Stimulated activated CD8-positive, alpha-beta memory T cell treated with anti-CD3 and anti-CD28 coated beads, Interleukin-4, amount 100 ng/mL, for 24 hours (primary cell): ENCODE results near the gene ABCA4.

Source experiments
- DNase-seq: peaks from one replicate; pipeline ENCODE4 v3.0.0-alpha.2; 2020; ENCODE audit warnings: low read depth

Gene ABCA4

DNA sequence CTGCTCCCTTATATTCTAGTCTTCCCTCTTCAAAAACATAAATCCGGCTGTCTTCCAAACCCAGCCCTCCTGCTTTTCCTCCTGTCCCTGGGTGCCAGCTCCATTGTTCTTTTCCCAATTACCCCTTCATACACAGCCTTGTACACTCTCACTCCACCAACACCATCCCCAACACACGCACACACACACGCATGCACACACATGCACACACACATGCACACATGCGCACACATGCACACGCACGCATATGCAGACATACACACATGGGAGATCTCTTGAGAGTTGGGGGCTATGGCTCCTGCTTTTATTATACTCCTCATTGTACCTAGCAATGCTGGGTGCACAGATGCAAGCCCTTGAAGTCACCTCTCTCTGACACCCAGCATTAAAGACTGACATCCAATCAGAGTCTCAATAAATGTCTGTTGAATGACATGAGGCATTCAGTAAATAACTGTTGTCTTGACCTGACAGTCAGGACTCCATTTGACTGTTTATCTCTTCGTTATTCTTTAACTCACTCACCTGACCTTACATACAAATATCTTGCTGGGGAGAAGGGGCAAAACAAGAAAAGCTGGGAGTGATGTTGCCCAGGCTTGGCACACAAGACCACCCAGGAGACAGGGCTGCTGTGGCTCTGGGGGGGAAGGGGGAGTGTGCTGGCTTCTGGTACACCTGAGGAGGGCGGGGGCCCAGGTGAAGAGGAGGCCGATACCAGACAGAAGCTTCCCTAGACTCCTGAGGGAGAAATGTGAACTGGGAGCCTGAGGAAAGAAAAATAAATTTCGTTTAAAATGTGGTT lies 16.0 kb downstream of the ABCA4 start:
- no peak for DNase-seq

DNA sequence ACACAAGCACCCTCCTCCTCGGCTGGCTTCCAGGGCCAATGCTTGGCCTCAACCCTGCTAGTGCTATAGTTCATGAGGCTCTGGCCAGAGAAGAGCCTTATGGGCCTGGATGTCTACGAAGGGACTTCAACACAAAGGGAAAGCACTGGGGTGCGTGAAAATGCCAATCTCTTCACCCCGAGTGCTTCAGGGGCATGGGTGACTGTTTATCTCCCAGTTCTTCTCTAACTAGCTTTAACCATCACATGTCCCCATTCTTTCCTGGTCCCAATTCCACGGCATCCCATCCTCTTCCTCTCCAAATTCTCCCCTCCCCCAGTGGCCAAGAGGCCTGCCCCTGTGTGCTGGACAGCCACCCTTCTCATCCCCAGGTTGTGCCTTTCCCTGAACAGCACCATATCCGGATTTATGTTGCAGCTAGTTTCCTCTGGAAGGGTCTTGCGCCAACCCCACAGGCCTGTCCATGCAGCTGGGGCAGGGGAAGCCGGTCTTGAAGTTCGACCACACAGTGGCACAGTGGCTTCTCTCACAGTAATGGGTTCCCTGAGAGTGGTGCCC lies 16.7 kb downstream of the ABCA4 start:
- no peak for DNase-seq

DNA sequence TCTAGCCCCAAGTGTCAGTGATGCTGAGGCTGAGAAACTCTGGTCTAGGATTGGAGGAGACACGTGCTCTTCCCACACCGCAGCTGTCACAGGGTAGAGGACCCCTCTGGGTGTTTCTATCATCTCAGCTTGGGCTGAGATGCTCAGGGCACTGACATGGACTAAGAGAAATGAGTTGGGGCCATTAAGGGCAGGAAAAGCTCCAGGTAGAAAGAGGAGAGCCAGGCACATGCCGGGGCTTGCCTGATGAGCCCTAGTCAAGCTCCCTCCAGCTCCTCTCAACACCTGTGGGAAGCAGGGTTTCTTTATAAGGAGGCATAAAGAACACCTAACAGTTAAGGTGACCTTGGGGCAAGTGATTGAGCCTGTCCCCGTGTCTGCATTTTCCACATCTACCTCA lies 17.3 kb downstream of the ABCA4 start:
- no peak for DNase-seq

DNA sequence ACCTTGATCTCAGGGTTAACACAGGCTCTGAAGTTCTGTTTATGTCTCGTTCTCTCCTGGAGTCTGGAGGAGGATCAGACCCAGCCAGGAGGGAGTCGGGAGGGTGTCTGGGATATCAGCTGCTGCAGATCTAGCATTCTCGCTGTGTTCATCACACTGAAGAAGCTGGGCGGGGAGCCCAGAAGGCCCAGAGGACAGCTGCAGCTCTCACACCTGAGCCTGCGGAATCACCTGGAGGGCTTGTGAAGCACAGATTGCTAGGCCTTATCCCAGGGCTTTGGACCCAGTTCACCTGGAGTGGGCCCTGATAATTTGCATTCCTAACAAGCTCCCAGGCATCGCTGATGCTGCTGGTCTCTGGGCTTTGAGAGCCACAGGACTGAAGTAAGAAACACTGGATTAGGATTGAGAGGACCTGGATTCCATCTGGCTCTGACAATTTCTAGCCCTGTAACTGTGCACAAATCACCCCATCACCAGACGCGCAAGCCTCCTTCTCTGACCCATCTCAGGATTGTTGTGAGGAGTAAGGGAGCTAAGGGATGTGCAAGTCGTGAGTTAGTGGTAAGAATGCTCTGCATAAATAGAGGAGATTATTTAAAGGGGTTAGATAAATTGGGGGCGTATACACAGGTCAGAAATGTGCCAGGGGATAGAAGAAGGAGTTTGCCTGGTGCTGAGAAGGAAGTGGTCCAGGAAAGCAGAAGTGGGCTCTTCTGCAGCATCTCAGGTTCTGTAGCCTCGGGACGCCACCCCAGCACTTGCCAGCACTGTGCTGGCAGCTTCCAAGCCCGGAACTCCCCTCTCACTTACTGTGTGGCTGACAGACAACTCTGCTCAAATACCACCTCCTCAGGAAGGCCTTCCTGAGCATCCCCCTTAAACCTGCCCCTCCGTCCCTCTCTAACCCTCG lies 19.1 kb downstream of the ABCA4 start:
- DNase-seq = no peak

DNA sequence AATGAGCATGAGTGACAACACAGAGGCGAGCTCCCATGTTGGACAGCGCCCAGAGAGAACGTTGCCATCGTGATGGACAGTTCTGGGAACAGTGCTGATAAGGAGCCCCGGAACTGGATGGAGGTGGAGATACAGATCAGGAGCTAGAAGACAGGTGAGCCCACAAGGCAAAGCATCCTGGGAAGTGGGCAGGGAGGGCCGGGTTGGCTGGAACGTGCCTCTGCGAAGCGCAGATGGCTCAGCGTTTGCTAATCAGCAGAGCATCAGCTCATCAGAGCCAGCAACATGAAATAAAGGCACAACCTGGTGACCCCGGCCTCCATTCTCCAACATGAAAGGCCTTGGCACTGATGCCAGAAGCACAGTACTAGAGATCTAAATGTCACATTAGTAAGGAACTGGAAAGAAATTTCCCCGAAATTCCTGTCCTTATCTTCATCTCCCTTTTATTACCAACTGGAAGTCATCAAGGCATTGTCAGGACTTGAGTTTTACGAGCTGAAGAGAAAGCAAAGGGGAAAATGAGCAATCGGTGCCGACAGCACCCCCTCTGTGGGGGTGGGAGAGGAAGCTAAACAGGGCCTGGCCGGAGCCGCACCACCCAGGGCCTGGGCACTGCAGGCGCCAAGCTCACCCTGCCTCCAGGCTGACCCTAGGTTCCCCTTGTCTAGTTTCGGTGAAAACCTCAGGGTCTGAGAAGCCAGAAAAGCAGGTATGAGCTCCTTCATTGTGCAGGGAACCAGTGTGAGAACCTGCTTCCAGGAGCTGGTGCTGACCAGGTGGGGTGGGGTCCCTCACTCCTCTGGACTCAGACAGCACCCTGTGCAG lies 19.9 kb downstream of the ABCA4 start:
- DNase-seq = no peak

DNA sequence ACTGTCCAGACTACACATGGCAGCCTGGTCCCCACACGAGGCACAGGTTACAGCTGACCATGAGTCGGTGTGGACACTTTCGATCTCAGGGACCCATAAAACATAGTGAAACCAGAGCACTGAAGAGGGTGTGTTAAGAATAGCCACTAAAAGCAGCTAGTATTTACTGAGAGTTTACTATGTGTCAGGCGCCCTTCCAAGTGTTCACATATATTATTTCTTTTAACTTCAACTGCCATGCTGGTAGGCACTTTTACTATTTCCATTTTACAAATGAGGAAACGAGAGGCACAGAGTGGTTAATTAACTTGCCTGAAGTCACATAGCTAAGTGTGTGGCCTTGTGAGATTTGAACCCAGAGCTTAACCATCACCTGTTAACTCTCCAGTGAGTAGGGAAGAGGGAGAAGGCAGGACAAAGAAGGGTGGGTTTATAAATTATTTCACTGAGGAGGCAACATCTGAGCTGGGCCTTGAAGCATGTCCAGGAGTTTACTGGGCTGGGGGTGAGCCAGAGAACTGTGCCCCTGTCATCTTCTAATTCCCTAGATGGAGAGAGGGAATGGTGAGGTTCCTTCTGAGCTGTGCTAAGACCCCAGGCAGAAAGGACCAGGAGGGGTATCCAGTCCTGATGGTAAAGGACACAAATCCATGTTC lies 20.7 kb downstream of the ABCA4 start:
- no peak for DNase-seq

DNA sequence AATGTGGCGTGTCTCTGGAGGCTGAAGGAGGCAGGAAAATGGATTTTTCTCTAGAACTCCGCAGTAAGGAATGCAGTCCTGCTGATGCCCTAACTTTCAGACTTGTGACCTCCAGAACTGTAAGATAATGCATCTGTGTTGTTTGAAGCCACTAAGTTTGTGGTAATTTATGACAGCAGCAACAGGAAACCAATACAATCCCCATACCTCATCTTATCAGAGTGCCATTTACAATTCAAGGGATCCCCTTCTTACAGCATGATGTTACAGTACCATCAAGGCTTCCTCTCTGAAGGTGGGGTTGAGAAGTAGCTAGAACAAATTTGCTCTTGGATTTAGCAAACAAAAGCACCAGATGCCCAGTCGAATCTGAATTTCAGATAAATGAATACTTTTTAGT lies 21.6 kb downstream of the ABCA4 start:
- no peak for DNase-seq

DNA sequence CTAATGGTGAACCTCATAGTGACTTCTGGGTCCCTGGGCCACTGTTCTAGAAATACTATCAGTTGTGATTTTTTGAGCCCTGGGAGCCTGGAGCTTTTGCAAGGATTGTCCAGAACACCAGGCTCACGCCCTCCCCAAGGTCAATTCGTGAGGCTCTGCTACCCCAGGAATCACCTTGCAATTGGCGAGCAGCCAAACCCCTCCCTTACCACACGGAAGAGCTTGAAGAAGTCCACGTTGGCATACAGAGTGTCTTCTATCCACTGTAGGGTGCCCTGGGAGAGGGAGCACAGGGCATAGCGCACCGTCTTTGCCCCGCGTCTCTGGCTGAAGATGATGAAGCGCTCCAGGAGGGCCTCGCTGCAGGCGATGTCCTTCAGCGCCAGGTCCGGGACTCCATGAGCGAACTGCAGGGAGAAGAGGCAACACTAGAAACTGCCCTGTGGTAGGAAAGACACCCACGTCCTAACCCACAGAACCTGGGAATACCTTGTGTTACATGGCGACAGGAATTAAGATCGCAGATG lies 22.3 kb downstream of the ABCA4 start:
- DNase-seq = no peak

DNA sequence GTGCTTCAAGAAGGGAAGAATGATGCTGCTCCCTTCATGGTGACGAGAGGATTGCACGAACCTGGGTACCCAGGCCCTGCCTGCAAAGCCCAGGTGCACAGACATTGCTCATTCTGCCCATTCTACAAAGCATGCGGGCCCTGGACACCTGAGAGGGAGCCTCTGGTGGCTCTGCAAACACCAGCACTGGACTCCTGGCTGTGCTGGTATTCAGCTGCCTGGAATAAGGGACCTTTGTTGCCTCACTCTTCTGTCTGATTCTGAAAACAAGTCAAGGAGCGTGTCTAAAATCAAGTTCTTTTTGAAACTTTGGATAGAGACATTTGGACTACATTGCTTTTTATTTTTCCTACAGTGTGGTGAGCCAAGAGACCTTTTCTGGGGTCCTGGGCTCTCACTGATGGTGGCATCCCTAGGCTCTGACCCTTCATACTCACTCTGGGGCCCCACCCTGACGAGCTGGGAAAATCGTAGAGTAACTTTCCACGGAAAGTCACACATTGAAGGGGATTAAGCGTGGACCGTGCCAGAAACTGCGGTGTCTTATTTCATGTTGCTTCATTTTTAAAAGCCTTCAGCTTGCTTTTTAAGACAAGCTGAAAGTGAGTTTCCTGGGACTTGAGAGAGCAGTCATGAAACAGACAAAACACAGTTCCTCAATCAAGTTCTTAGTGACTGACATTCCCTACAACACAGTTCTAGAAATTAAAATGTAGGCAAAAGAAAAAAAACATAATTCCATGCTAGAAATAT lies 24.0 kb downstream of the ABCA4 start:
- no peak for DNase-seq

DNA sequence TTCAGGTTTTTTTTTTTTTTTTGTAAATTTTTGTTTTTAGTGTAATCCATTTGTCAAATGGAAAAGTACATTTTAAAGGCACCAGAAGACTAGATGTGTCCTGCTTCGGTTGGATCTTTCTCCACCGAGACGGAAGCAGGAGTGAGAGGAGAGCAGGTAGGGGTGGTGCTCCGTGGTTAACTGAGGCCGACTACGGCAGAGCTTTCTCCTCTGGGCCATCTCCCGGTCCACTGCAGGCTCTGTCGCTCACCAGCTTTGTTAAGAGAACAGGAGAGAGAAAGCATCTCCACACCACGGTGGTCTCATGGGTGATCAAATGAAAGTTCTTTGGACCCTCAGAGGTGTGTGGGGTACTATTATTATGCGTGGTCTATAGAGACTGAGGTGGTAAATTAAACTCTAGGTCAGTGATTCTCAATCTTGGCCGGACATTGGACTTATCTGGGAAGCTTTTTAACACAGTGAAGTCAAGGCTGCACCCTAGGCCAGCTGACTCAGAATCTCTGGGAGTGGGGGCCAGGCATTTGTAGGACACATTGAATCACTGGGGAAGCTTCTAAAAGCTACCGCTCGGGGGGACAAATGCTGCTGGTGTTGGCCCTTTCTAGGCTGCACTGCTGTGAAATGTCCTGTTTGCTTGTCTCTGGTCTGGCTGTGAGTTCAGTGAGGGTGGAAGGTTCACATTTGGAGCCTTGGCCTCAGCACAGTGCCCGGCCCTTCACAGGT lies 25.0 kb downstream of the ABCA4 start:
- DNase-seq = no peak

DNA sequence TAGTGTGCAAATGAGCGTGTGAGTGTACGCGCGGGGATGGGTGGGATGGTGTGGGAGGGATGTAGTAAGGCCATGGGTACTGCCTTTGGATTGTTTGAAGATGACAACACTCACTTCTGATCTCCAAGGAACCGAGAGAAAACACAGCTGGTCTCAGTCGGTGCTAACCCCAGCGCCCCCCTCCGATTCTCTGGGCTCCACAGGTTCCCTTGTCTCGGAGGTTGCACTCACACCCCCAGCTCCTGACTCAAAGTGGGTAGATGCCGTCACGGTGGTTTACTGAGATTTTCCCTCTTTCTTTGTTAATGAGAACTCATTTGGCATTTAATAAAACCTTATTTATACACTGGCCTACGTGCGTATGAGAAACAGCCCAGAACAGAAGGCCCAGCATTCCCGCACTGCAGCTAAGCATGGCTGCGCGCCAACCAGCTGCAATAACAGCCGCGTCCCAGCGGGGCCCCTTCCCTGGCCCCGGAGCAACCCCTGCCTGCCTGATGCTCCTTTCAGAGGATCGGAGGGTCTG lies 25.8 kb downstream of the ABCA4 start:
- no peak for DNase-seq

DNA sequence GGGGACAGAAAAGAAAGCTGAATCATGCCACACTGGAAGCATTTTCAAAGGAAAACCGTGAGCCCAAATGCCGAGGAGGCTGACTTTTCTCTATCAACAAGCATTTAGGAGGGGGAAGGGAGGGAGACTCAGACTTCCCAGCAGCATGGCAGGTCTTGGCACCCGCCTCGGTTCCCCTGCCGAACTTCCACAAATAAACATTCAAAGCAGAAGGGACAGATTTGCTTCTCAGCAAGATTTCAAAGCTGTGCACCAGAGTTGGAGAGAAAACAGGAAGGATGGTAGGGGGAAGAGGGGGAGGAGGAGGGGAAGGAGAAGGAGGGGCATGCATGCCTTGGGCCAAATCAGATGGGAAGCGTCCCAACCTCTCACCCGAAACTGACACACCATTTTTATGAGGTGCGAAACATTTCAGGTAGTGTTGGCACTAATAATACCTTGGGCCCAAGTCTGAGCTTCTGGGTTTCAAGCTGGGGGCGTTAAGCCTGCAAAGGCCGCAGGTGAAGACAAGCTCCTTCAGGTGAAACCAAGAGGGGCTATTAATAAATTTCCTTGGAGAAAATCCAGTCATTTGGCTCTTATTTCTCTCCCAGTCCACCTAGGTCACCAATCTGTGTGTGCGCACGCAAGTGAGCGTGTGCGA lies 26.4 kb downstream of the ABCA4 start:
- DNase-seq = no peak

DNA sequence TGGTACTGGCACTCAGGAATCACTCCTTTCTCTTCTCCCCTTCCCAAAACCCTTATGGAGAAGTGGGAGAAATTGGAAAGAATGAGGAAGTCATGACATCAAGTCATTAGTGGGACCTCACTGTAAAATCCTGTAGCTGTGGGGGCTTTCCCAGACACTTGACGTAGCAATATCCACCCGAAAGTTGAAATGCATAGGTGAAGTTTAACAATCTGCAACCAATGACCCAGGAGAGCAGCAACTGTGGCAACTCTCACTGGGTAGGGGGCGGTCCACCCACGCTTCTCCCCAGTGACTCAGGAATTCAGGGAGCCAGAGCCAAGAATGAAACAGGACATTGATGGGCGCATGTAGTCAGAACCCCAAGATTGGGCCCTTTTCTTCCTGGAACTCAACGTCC lies 27.0 kb downstream of the ABCA4 start:
- no peak for DNase-seq

DNA sequence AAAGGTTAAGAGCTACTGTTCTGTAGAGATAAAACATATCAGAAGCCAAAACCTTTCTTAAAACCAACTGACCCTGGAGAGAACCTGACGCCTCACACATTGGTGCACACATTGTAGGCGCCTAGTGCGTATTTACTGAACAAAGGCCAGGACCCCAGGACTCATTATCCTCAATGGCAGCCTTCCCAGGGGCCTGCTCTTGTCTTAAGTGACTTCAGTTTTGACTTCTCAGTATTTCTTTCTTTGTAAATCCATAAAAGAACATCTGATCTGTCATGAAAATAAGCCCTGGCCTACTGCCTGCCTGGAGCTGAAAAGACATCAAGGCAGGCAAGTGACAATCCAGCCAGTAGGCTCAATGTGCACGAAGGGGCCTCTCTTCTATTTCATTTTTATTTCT lies 27.6 kb downstream of the ABCA4 start:
- DNase-seq = no peak

DNA sequence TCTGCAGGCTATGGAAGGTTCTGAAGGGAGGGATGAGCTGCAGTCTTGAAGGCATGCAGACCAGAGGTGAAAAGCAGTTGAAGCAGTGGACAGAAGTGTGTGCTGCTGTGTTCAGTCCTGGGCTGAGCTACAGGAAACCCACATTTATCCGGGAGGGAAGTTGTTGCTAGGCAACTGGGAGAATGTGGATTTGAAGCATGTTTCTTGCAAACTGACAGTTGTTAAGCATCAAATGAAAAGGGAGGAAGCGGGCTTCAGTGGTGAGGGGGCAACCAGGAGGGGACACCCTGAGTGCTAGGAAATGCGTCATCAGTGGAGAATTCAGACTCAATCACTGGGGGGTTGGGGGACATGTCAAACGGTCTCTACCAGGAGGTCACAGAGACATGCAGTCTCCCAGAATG lies 28.7 kb downstream of the ABCA4 start:
- DNase-seq = no peak

DNA sequence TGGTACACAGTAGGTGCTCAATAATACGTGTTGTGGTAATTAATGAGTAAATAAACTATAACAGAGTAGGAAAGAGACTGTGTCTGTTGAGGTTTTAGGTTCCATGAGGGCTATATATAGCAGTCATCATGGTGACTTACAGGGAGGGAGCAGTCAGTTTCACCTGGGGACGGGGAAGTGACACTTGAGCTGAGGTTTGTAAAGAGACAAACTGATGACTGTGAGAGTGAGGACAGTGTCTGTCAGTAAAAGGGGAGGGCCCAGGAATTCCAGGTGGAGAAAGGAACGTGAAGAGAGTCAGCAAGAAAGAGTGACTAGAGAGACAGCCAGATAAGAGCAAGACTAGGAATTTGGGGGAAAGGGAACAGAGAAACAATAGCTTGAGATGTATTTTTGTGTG lies 30.2 kb downstream of the ABCA4 start:
- no peak for DNase-seq

DNA sequence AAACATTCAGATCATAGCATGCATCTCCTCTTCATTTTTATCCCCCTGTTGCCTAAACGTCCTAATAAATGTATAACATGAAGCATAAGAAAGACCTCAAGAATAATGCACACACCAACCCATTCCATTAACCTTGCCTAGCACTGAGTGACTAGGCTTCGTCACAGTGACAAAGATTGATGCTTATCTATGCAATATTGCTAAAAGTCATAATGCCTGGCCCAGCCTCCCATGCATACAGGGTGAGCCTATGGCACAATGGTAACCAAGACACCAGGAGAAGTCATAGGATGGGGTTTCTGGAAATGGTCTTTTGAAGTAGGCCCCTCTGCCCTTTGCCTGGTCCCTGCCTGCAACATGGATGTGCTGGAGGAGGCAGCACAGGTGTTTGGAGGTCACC lies 33.8 kb downstream of the ABCA4 start:
- no peak for DNase-seq

DNA sequence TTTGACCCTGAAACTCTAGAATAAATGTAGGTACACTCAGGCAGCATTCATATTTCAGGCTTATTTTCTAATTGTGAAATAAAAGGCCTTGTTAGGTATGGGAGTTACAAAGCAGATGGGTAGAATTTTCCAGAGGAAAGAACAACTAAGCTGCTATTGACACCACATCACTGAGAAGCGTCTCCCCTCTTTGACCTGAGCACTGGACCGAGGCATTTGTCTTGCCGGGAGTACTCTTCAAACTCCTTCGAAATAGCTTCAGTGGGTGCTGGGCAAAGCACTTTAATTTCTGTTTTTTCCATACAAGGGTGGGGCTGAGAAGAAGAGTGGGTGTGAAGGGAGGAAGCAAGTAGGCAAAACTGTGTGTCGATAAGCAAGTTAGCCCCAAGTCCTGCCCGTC lies 36.4 kb downstream of the ABCA4 start:
- no peak for DNase-seq

DNA sequence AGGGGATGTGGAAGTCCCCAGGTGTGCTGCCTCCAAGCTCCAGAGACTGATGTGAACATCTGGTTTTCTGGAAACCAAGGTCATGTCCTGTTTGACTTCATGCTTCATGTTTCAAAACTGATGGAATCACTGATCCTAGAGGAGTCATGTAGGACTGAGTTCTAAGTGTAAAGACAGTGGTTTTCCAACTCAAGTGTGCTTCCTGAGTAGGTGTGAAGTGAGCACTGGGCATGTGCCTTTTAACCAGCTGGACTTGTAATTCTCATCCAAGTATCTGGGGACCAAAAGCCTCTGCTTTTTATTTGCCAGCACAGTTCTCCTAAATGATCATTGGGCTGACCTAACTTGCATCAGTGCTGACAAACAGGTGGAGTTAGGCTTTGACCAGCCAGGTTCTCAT lies 36.9 kb downstream of the ABCA4 start:
- no peak for DNase-seq
